DMS 273 (cell line): ENCODE results near the gene MORN1.
"Not testable (repeated sequence)": the region's sequence is repeated elsewhere in the genome, so short reads cannot be mapped to it uniquely, and the experiment has no call there.

Experiments used
- DNase-seq: peaks from one replicate; lab custom pipeline; 2025; ENCODE audit not compliant: unreplicated experiment; lab: John Stamatoyannopoulos, UW

MORN1 gene

DNA sequence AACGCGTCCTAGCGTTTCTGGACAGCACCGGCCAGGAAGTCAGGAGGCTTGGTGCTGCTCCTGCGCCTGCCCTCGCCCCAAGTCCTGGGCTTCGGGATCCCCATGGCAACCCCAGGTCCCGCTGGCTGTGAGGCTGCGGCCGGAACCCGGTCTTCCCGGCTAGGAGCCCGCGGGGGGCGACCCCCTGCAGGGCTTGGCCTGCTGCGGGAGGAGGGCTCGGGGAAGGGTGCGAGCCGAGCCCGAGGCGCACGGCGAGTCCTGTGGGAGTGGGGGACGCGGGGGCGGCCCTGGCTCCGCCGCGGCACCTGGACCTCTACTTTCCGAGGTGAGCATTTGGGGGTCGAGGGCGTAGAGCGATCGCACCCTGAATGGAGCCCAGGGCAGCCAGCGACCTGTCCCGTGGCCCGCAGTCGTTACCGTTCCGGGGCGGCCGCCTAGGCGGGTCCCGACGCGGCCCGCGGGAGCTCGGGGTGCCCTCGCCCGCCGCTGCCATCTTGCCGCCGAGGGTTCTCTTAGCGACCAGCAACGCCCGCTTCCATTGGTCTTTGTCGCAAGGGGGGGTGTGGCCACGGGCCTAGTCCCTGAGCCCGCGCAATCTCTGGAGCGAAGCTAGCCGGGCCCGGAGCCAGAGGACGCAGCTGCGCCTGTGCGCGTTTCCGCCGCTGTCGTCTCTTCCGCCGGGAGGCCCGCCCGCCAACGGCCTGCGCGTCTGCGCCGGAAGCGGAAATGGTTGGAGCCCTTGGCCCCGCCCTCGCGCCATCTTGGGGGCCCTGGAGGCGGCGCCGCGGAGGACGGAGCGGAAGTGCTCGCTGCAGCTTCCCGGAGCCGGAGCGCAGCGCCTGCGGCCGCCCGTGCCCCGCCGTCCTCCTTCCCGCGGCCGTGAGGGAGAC, at the start of gene MORN1, which contains the start of gene RER1:
Gene MORN1, minus strand, starts transcription at position 514 of the 890 bp plus-strand sequence. Its CDS starts 21 bp downstream, at position 493.
Gene RER1, plus strand, starts transcription at position 801 of the 890 bp plus-strand sequence. CDS start 3,950 bp downstream, outside the sequence.
- DNase-seq = peak; percentile 100

DNA sequence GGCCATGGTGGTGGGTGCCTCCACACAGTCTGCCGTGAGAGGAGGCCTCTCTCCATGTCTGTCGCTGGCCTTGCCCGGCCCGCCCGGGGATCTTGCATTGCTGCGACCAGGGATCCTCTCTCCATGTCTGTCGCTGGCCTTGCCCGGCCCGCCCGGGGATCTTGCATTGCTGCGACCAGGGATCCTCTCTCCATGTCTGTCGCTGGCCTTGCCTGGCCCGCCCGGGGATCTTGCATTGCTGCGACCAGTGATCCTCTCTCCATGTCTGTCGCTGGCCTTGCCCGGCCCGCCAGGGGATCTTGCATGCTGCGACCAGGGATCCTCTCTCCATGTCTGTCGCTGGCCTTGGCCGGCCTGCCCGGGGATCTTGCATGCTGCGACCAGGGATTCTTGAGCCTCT, 49.0 kb upstream of the MORN1 start:
- DNase-seq = not testable (repeated sequence)

DNA sequence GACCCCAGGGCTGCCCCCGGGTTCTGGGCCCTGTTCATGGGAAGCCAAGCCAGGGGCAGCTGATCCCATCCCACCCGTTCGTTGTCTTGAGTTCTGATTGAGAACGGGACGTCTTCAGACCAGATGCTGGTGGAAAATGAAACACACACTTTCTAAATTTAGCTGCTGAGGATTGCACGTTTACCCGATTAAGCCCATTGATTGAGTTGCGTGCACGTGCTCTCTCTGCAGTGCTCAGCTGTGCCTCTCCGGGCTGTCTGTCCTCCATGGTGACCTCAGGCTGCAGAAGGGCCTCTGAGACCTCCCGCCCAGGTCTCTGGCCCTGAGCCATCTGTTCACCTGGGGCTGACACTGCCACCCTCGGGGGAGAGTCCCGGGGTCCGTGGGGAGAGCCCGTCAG, 48.0 kb upstream of the MORN1 start:
- no peak for DNase-seq

DNA sequence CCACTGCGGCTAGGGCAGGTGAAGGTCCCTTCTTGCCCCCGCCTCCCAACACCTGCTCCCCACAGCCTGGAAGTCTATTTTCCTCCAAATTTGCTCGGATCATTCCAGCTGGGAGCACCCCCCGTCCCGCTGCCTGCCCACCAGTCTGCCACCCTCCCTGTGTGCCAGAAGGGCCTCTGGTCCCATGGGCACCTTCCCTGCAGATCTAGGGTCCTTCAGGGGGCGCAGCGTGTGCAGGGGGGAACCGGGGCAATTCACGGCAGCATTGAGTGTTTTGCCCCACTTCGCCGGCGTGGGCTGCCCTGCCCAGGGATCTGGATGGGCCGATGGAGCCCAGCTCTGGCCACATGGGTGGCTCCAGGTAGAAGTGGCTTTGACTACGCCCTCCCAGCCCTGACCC, 47.3 kb upstream of the MORN1 start:
- DNase-seq = no peak

DNA sequence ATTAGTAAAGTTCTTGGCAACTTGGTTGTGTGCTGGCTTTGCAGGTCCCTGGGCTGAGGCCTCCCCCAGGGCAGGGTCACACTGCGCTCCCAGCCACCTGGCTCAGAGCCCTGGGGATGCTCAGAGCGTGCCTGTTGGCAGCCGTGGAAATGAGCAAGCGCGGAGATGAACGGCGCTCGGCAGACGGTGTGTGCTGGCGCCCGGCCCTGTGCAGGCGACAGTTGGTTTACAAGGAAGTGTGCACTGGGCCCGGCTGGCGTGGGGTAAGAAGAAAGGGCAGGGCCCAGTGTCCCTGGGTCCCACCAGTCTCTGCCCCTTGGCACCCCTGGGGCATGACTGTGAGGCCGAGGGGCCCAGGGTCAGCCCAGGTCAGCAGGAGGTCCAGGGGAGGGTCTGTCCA, 46.7 kb upstream of the MORN1 start:
- DNase-seq = peak; percentile 86

DNA sequence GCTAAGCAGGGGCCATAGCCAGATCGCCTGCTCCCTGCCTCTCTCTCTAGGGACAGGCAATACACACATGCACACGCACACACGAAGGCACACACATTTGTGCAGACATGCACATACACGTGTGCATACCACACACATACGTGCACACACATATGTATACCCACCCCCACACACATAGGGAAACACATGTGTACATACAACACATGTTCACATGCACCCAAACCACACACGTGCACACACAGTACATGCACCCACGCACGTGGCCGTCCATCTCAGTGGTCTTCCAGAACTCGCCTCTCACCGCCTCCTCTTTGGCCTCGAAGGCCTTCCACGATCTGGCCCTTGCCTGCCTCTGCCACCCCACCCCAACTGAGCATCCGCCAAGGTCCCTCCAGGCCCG, 46.3 kb upstream of the MORN1 start:
- DNase-seq = no peak

GRCh38 chr1:2436876-2437275, 45.5 kb upstream of the MORN1 start:
- no peak for DNase-seq

- no peak for DNase-seq
These were observed 44.5 kb upstream of the MORN1 start for GRCh38 chr1:2435746-2436355.

DNA sequence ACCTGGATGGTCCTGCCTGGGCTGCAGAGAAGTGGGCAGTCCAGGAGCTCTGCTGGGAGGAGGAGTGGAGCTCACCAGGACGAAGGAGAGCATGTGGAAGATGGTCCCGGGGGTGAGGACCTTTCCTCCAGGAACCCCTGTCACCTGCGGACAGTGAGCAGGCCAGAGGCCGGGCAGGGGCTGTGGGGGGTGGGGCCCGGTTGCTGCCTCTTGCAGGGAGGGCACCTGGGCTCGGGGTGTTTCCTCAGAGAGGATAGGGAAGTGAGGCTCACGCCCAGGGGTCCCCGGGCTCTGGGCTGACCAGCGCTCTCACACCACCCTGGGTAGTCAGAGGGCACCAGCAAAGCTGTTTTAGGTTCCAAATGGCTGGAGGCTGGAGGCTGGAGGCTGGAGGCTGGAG, 43.7 kb upstream of the MORN1 start:
- no peak for DNase-seq

DNA sequence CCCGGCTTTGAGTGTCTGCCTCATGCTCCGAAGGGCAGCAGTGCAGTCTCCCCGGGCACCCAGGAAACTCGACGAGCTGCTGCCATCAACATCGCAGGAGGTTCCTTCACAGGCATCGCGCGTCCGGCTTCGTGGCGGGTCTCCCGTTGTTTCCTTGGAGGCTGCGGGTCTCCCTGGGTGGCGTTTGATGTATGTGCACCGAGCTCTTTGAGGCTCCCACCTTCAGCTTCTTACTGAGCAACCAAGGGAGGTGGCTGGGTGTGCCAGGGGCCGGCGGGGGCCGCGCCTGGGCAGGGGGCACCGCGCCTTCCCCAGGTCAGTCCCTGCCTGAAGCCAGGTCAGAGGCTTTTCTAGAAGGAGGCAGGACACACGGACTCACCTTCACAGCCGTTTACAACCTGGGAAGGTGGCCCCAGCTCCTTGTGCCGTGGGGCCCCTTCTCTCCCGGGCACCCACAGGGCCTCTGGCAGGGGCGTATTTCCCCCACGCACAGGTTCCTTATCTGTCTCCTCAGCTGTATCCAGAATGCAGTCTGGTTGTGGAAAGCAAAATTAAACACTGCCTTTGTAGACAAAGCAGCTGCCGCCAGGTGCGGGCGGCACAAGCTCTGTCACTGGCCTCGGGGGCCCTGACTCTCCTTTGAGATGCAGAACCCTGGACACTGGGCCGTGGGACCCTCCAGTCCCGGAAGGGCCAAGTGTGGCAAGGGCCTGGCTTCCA, 42.7 kb upstream of the MORN1 start:
- DNase-seq = no peak

GRCh38 chr1:2433196-2433595, 41.8 kb upstream of the MORN1 start:
- DNase-seq = no peak

DNA sequence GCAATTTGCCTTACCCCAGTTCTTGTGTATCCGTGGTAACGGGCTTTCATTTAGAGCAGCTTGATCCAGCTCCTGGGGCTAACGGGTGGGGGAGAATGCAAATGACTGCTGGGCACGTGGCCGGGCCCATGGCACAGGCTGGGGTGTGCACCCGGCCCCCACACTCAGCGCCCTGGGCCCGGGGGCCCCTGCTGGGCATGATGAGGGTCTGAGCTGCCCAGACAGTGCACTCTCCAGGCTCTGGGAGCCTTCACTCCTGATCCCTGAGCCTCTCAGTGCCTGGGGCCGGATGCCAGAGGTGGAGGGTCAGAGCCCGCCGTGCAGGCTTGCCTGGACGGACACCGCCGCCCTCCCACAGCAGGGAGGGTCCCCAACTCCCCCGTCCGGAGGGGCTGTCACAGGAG, 41.1 kb upstream of the MORN1 start:
- peak; percentile 56 for DNase-seq

DNA sequence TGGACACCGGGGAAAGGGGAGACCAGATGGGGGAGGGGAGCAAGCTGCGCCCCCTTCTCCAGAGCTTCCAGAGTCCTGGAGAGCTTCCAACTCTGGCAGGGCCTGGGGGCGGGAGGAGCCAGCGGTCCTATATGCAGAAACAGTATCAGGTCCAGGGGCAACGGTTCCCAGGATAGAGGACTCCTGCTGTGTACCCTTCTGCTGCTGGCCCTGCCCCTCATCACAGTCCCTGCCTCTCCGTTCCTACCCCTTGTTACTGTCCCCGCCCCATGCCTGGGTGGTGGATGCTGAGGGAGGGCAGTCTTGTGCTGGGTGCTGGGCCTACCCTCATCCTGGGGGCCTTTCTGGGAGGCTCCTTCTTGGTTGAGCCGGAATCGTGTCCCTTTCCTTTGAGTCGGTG, 40.2 kb upstream of the MORN1 start:
- peak; percentile 88 for DNase-seq

- DNase-seq = no peak
These were observed 39.7 kb upstream of the MORN1 start for GRCh38 chr1:2431103-2431502.

- DNase-seq = no peak
These were observed 39.2 kb upstream of the MORN1 start for GRCh38 chr1:2430592-2430973.

DNA sequence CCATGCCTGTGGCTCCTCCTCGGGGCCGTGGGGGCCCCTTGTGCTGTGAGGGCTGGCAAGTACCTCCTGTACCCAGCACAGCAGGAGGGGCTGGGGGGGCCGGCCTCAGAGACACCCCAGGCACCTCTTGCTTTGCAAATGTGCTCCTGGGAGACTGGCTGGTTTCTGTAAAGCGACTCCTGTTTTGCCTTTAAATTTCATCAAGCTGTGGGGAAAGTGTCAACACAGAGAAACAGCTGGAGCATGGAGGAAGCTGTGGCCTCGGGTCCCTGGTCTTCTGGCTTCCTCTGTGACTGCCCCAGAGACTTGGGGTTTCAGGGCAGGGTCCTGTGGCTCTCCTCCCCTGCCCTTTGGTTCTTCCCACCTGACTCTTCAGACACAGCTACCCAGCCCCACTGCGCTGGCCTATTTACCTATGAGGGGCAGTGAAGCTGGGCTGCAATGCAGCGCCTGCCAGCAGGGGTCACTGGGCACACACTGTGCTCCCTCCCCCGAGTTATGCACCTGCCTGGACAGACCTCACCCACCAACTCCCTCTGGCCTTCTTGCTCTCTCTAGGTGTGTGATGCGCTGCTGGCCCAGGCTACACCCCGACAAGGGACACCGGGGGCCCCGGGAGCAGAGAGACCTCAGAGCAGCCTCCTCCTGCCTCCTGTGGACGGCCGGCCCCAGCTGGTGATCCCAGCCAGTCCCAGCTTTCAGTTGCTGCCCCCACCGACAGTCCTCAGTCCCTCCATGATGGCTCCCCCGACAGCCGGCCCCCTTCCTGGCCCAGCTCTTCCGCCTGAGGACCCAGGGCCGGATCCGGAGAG, 38.6 kb upstream of the MORN1 start:
- peak; percentile 54 for DNase-seq

DNA sequence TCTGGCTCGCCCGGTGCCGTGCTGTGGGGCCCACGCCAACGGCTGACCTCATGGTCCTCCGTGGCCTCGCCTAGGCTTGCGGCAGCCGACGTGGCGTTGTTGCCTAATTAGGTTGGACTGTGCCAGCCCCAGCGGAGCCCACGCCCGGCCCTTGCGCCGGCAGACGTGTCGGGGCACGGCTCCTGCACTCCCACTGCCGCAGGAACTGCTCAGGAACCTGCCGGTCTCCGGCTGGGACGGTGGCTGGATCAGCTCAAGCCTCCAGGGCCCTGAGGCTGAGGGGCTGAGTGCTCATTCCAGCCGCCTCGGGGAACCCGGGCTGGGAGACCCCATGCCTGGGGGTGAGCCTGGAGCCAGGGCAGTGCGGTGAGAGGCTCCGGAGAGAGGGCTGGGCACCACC, 37.1 kb upstream of the MORN1 start:
- DNase-seq = peak; percentile 36

GRCh38 chr1:2427976-2428375, 36.6 kb upstream of the MORN1 start:
- DNase-seq = no peak

GRCh38 chr1:2427051-2427450, 35.7 kb upstream of the MORN1 start:
- DNase-seq = no peak

- no peak for DNase-seq
These were observed 35.2 kb upstream of the MORN1 start for GRCh38 chr1:2426540-2426939.

DNA sequence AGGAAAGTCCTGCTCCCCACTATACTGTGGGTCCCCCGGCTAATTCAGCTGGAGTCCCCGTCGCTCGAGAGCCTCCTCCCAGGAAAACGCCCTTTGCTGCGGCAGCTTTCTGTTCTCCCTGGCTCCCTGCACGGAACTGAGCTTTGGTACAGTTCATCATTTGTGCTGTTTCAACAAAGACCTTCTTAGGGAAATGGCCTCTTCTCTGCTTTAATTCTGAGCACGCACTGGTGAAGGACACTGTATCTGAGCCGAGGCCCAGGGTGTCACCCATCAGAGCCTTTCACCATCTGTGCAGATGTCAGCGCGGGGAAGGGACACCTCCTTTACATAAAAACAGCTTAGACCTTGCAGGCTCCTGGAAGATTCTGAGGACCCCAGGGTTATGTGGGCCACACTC, 34.5 kb upstream of the MORN1 start:
- no peak for DNase-seq
